H1 (cell line): ENCODE data around the gene GNG7. TPM values are rescaled to one million over a fixed set of nuclear protein-coding genes. Genes with fewer than 3 reads are reported as not detected.
"Not testable (repeated sequence)": the region's sequence is repeated elsewhere in the genome, so short reads cannot be mapped to it uniquely, and the experiment has no call there.

Source experiments
- CTCF ChIA-PET: fragments of 300-600 bp; sonication (Branson Sonifier 250); formaldehyde crosslinking; loops from one replicate; lab custom pipeline; 2021; ENCODE audit not compliant: partially characterized antibody; lab: Charles Lee
- POLR2A ChIA-PET: fragments of 300-600 bp; sonication (Branson Sonifier 250); formaldehyde crosslinking; loops from one replicate; lab custom pipeline; 2021; ENCODE audit warnings: inconsistent platforms; ENCODE audit not compliant: partially characterized antibody; lab: Charles Lee
- DNase-seq, 2 experiments: peaks; one replicate each; pipeline versions ENCODE4 v3.0.0 to v3.0.0-alpha.2; 2010 to 2022; ENCODE audit warnings: low spot score in 2 of 2, low read depth in 1 of 2, mixed read lengths in 1 of 2
- FAIRE-seq: peaks from 2 replicates; lab custom pipeline; 2011; peaks lifted over from hg19 to GRCh38; lab: Jason Lieb, UNC
- H2AFZ ChIP-seq: 2 replicates; pipeline ENCODE4 v1.8.1; 2012; ENCODE audit warnings: low read length, inconsistent platforms
- H2AK5ac ChIP-seq: 2 replicates; pipeline ENCODE4 v1.6.1; 2013; ENCODE audit warnings: low read depth, low read length
- H2BK120ac ChIP-seq: replicated peaks from 2 replicates; pipeline ENCODE3; 2013; ENCODE audit warnings: low read depth, low read length, inconsistent platforms
- H2BK12ac ChIP-seq: 2 replicates; pipeline ENCODE4 v1.6.1; 2013; ENCODE audit warnings: low read depth, low read length
- H2BK15ac ChIP-seq: 2 replicates; pipeline ENCODE4 v1.6.1; 2013; ENCODE audit warnings: low read length
- H2BK20ac ChIP-seq: 2 replicates; pipeline ENCODE4 v1.6.1; 2013; ENCODE audit warnings: low read length
- H2BK5ac ChIP-seq: 2 replicates; pipeline ENCODE4 v1.6.1; 2013; ENCODE audit warnings: low read depth, low read length
- H3K14ac ChIP-seq: 2 replicates; pipeline ENCODE4 v1.6.1; 2013; ENCODE audit warnings: inconsistent platforms; ENCODE audit not compliant: insufficient read length
- H3K18ac ChIP-seq: 2 replicates; pipeline ENCODE4 v1.6.1; 2013; ENCODE audit warnings: low read length; ENCODE audit errors: extremely low read depth
- H3K23ac ChIP-seq: 2 replicates; pipeline ENCODE4 v1.6.1; 2013; ENCODE audit warnings: inconsistent platforms; ENCODE audit not compliant: insufficient read length
- H3K23me2 ChIP-seq: 2 replicates; pipeline ENCODE4 v1.6.1; 2013; ENCODE audit warnings: low read depth, low read length
- H3K27ac ChIP-seq: 2 replicates; pipeline ENCODE4 v1.6.1; 2011; ENCODE audit warnings: low read depth, low read length, inconsistent platforms
- H3K27me3 ChIP-seq, 4 experiments: replicated peaks in 1 of 4; 1 replicate in 1 of 4; 2 replicates in 3 of 4; pipeline versions ENCODE4 v1.6.1 to v1.8.1; 2011 to 2013; ENCODE audit warnings: low read length in 3 of 4, mild to moderate bottlenecking in 3 of 4, inconsistent platforms in 2 of 4, mixed read lengths in 2 of 4, moderate library complexity in 1 of 4; ENCODE audit not compliant: control insufficient read depth in 3 of 4, insufficient read depth in 3 of 4; ENCODE audit errors: extremely low read depth in 1 of 4
- H3K36me3 ChIP-seq, 4 experiments: 2 replicates each; pipeline versions ENCODE4 v1.6.1 to v1.8.1; 2011 to 2013; ENCODE audit warnings: mild to moderate bottlenecking in 4 of 4, low read length in 3 of 4, moderate library complexity in 2 of 4, control low read depth in 1 of 4, inconsistent platforms in 1 of 4; ENCODE audit not compliant: insufficient read depth in 4 of 4, control insufficient read depth in 2 of 4
- H3K4ac ChIP-seq: replicated peaks from 2 replicates; pipeline ENCODE3; 2013; ENCODE audit warnings: low read length, low read depth, mixed read lengths, inconsistent platforms; ENCODE audit not compliant: insufficient read length
- H3K4me1 ChIP-seq, 4 experiments: replicated peaks in 1 of 4; 1 replicate in 1 of 4; 2 replicates in 3 of 4; pipeline versions ENCODE4 v1.6.1 to v1.8.1; 2011 to 2013; ENCODE audit warnings: low read length in 3 of 4, inconsistent platforms in 2 of 4, mixed read lengths in 1 of 4; ENCODE audit not compliant: insufficient read depth in 4 of 4, control insufficient read depth in 3 of 4
- H3K4me2 ChIP-seq, 2 experiments: 2 replicates each; pipeline versions ENCODE4 v1.6.1 to v1.8.1; 2011 to 2013; ENCODE audit warnings: low read depth in 2 of 2, low read length in 2 of 2, control low read depth in 1 of 2, inconsistent platforms in 1 of 2, mild to moderate bottlenecking in 1 of 2; ENCODE audit not compliant: insufficient read depth in 1 of 2
- H3K4me3 ChIP-seq, 4 experiments: fragments of 200-600, 300-600 bp in 1 of 4; sonication (generic), shearing (Covaris generic), sonication (Bioruptor Twin) in 1 of 4; 2 replicates each; pipeline versions ENCODE4 v1.5.1 to v1.8.1; 2011 to 2016; ENCODE audit warnings: low read length in 4 of 4, low read depth in 3 of 4, control low read depth in 2 of 4, inconsistent platforms in 2 of 4, mild to moderate bottlenecking in 2 of 4, mixed read lengths in 1 of 4, moderate library complexity in 1 of 4; ENCODE audit not compliant: insufficient read depth in 2 of 4; ENCODE audit errors: extremely low read depth in 1 of 4
- H3K56ac ChIP-seq: replicated peaks from 2 replicates; pipeline ENCODE3; 2013; ENCODE audit warnings: low read depth, mild to moderate bottlenecking, mixed read lengths, low read length, inconsistent platforms; ENCODE audit not compliant: insufficient read length
- H3K79me1 ChIP-seq: 2 replicates; pipeline ENCODE4 v1.6.1; 2013; ENCODE audit warnings: low read depth, low read length, control low read depth
- H3K79me2 ChIP-seq, 2 experiments: 2 replicates each; pipeline versions ENCODE4 v1.6.1 to v1.8.1; 2012 to 2013; ENCODE audit warnings: low read length in 2 of 2, mild to moderate bottlenecking in 2 of 2, inconsistent platforms in 1 of 2; ENCODE audit not compliant: insufficient read depth in 2 of 2, control insufficient read depth in 1 of 2
- H3K9ac ChIP-seq, 4 experiments: replicated peaks in 1 of 4; 1 replicate in 1 of 4; 2 replicates in 3 of 4; pipeline versions ENCODE4 v1.6.1 to v1.8.1; 2011 to 2013; ENCODE audit warnings: low read depth in 3 of 4, low read length in 3 of 4, control low read depth in 2 of 4, mild to moderate bottlenecking in 2 of 4, moderate library complexity in 2 of 4, inconsistent platforms in 1 of 4; ENCODE audit errors: extremely low read depth in 1 of 4
- H3K9me3 ChIP-seq, 2 experiments: 2 replicates each; pipeline versions ENCODE4 v1.6.1 to v1.8.1; 2012 to 2013; ENCODE audit warnings: mild to moderate bottlenecking in 2 of 2, moderate library complexity in 2 of 2, control low read depth in 1 of 2, inconsistent platforms in 1 of 2, low read depth in 1 of 2, low read length in 1 of 2, mixed read lengths in 1 of 2; ENCODE audit not compliant: insufficient read depth in 2 of 2
- H4K20me1 ChIP-seq, 2 experiments: replicated peaks in 1 of 2; 2 replicates each; pipeline versions ENCODE3 to v1.8.1; 2011 to 2013; ENCODE audit warnings: inconsistent platforms in 2 of 2, low read length in 2 of 2, mild to moderate bottlenecking in 1 of 2; ENCODE audit not compliant: insufficient read depth in 2 of 2, control insufficient read depth in 1 of 2
- H4K5ac ChIP-seq: 2 replicates; pipeline ENCODE4 v1.6.1; 2013; ENCODE audit warnings: low read length, low read depth, mixed read lengths, inconsistent platforms; ENCODE audit not compliant: insufficient read length
- H4K8ac ChIP-seq: 2 replicates; pipeline ENCODE4 v1.8.0; 2013; ENCODE audit warnings: mild to moderate bottlenecking, moderate library complexity, low read length, inconsistent platforms; ENCODE audit not compliant: insufficient read depth; ENCODE audit errors: extremely low read depth
- H4K91ac ChIP-seq: replicated peaks from 2 replicates; pipeline ENCODE3; 2013; ENCODE audit warnings: low read length, mixed read lengths, inconsistent platforms; ENCODE audit not compliant: insufficient read length
- WGBS, 2 experiments: shearing (Covaris generic) in 1 of 2; methylation state at CpG; one replicate each; pipeline versions ENCODE4 v1.1.6 to v1.1.7; 2013 to 2015; ENCODE audit warnings: low lambda C conversion rate in 2 of 2, mixed read lengths in 2 of 2, inconsistent platforms in 1 of 2, low coverage in 1 of 2, missing lambda C conversion rate in 1 of 2; ENCODE audit not compliant: insufficient replicate concordance in 2 of 2, insufficient coverage in 1 of 2, insufficient read length in 1 of 2; ENCODE audit errors: extremely low coverage in 1 of 2, missing lambda C conversion rate in 1 of 2; 5-methylcytosine and 5-hydroxymethylcytosine counted together
- polyA plus RNA-seq, 7 experiments: library from polyadenylated mRNA; depleted of rRNA in 3 of 7; stranded (reverse) in 5 of 7; unstranded in 2 of 7; fragments of >200 nt in 5 of 7; fragments of 200-250 nt in 2 of 7; gene quantifications; 1 replicate in 5 of 7; 2 replicates in 1 of 7; 4 replicates in 1 of 7; pipeline versions ENCODE4 v1.2.1 to v1.2.3, GENCODE V29; 2011 to 2013; ENCODE audit warnings: missing spikeins in 2 of 7, mixed read lengths in 2 of 7
- total RNA-seq: library from RNA; stranded (reverse); fragmentation: NEBNext Ultra II Directional; extraction: Animal tissue kit (Norgen Biotek cat#: 25700); gene quantifications from 2 replicates; pipeline ENCODE4 v1.2.1, GENCODE V29; 2021

GNG7 gene
- total and polyA plus RNA-seq, 2 of the 8 experiments (the other 6 are each of a cell fraction or from before 2014, with no cell fraction given), result 2.8 to 7.8 TPM

GRCh38 chr19:2545416-2546127, 156.9 kb downstream of the GNG7 start:
- not testable (repeated sequence) for H3K36me3 ChIP-seq, H3K23ac ChIP-seq, H2BK20ac ChIP-seq, H3K4me3 ChIP-seq, H3K56ac ChIP-seq, H3K27ac ChIP-seq, H2AFZ ChIP-seq, H4K5ac ChIP-seq, H3K9ac ChIP-seq, H3K23me2 ChIP-seq, H3K79me1 ChIP-seq, DNase-seq, H3K9me3 ChIP-seq, H3K79me2 ChIP-seq, H3K14ac ChIP-seq, H4K20me1 ChIP-seq, H2BK120ac ChIP-seq, H3K4me2 ChIP-seq, FAIRE-seq, H4K91ac ChIP-seq, H3K4ac ChIP-seq, H3K27me3 ChIP-seq
- POLR2A ChIA-PET, result interaction anchor here (1.2 to 5.8 kb wide), 4 partner anchors 17 to 69 kb away, joined by 3 to 98 read pairs (median 17); partner anchors contain the start of gene GADD45B
- WGBS, 2 experiments, result 89% methylated on average over 18 of the region's 20 CpGs; no CpG with 5 or more reads in 1 of the 2 experiments
- Histone ChIP-seq H2AK5ac (0 out of 2 replicates have a peak overlapping the region, but pooled peaks have one; percentile 39), H2BK15ac (0 out of 2 replicates have a peak overlapping the region, but pooled peaks have one; percentile 88), H3K18ac (peak overlapping the region; percentile 32), H3K4me1 (peaks cover 3 to 19% (median 16%) of the 10 kb centered on the region in 4 experiments), H2BK5ac (0 out of 2 replicates have a peak overlapping the region, but pooled peaks have one; percentile 60), H4K8ac (peak overlapping the region; percentile 87), H2BK12ac (peak overlapping the region; percentile 80)
- CTCF ChIA-PET, result interaction anchor here (1.0 to 2.2 kb wide), 5 partner anchors 33 to 92 kb away, joined by 3 to 6 read pairs (median 4); no protein-coding TSS in a partner anchor
